Suprapubic skin (tissue), 4 donors: ENCODE data around the gene ISCA1.

Experiments used
- EP300 ChIP-seq: sonication (generic); formaldehyde crosslinking; IDR thresholded peaks from one replicate; pipeline ENCODE4 v1.6.1; 2017; ENCODE audit warnings: antibody characterized with exemption
- POLR2AphosphoS5 ChIP-seq, 3 donors: sonication (generic); formaldehyde crosslinking; IDR thresholded peaks; one replicate each; pipeline ENCODE4 v1.6.1; 2017; ENCODE audit warnings: antibody characterized with exemption in 3 of 3
- TF ChIP-seq, protein P1 (sequence below), 2 donors: fragments of 200-600 bp in 1 of 2; fragments of 450-650 bp in 1 of 2; sonication (generic) in 1 of 2; IDR thresholded peaks; one replicate each; pipeline ENCODE4 v1.5.1; 2016 to 2019; ENCODE audit warnings: antibody characterized with exemption in 2 of 2, mild to moderate bottlenecking in 1 of 2, moderate library complexity in 1 of 2

- no peak for TF ChIP-seq EP300
- TF ChIP-seq, protein P1, sequence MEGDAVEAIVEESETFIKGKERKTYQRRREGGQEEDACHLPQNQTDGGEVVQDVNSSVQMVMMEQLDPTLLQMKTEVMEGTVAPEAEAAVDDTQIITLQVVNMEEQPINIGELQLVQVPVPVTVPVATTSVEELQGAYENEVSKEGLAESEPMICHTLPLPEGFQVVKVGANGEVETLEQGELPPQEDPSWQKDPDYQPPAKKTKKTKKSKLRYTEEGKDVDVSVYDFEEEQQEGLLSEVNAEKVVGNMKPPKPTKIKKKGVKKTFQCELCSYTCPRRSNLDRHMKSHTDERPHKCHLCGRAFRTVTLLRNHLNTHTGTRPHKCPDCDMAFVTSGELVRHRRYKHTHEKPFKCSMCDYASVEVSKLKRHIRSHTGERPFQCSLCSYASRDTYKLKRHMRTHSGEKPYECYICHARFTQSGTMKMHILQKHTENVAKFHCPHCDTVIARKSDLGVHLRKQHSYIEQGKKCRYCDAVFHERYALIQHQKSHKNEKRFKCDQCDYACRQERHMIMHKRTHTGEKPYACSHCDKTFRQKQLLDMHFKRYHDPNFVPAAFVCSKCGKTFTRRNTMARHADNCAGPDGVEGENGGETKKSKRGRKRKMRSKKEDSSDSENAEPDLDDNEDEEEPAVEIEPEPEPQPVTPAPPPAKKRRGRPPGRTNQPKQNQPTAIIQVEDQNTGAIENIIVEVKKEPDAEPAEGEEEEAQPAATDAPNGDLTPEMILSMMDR (IDR thresholded peaks at IDR 0.05) = no peak
- TF ChIP-seq POLR2AphosphoS5 (IDR thresholded peaks at IDR 0.05) = no peak
These were observed 41.1 kb downstream of the ISCA1 start for GRCh38 chr9:86241216-86241615.
